GM18502 (cell line): ENCODE measurements around the gene EML6.

ENCODE experiments used
- ATAC-seq: cut with Tn5 transposase; IDR thresholded peaks from one replicate; pipeline ENCODE4 v1.9.1; 2021; ENCODE audit warnings: mild to moderate bottlenecking; ENCODE audit not compliant: unreplicated experiment, poor library complexity

Gene EML6

DNA sequence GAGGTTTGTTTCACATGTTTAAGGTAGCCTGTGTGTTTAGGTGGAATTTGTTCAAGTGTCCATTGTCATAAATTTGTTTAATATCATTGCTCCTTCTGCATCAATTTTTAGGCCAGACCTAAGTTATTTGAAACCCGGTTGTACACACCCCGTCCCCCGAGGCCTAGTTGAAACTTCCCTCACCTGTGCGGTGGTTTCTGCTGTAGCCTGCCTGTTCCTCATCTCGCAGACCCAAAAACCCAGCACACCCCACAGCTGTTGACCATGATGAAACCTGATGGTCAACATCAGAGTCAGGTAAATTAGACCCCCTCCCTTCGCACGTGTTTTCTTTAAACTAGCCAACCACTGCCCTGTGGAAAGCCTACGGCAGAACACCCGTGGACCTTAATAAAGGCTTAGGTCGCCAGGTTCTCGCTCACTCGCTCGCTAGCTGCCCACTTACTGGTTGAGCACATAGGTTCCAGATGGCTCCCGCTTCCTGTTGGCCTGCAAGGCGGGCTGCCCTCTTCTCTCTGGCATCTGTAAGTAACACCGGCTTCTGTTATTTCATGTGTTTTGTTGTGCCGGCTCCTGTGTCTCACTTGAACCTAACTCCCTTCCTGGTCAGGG, 64.4 kb downstream of the EML6 start:
- no peak for ATAC-seq

DNA sequence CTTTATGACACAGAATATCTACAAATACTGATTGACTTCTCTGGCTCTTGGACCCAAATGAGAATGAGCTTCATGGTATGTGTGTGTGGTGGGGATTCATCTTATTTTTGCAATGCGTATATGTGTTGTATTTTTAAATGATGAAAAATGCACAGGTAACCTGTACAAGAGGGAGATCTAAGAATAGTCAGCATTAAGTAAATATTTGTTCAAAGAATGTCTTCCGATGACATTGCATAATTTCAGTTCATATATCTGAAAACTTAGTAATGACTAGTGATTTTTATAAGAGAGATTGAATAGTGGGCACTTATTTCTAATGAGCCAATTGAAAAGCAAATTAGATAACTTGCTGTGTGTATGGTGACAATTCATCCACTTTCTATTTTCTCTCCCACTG, 66.4 kb downstream of the EML6 start:
- ATAC-seq = no peak

DNA sequence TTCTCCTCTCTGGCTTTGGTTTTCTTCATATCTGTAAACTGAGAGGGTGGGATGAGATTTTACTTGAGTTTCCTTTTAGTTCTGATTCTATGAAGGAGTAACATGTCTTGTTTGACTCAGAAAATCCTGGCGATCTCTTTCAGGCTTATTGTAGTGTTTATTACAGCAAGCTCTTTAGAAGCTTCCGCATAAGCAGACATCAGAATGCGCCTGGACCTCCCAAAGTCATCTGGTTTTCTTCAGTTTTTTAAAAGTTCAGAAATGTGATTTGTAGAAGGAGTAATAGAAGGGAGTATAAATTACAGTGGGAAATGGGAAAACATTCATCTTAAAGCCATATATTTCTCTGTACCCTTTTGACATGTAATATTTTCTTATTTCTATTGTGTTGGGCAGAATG, 68.4 kb downstream of the EML6 start:
- ATAC-seq = no peak

DNA sequence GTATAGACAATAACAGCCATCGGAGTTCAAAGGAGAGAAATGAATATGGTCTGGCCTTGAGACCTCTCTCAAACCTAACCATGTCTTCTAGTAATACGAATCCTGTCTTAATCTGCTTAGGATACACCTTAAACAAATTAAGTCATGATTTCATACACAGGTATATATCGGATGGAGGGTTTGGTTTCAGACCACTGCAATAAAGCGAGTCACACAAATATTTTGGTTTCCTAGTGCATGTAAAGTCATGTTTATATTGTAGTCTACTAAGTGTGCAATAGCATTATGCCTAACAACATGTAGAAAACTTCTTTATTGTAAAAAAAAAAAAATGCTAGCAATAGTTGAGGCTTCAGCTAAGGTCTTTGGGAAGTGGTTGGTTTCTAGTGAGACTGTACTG, 73.8 kb downstream of the EML6 start:
- ATAC-seq = no peak

DNA sequence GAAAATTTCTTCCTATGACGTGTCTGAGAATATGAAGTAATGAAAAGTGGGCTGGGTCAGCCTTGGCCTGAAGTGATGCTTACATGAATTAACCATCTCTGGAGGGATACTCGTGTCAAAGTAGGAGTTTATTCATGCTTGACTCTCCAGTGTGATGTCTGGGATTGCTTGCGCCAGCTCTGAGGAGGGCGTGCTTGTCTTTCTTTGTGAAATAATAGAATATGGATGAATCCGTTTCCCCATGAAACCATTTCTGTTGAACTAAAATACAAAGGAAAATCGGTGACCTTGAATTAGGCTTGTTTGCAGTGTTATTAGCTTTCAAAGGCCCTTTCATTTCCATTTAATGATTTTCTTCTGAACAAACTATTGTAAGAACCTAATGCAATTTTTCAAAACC, 77.9 kb downstream of the EML6 start:
- no peak for ATAC-seq

DNA sequence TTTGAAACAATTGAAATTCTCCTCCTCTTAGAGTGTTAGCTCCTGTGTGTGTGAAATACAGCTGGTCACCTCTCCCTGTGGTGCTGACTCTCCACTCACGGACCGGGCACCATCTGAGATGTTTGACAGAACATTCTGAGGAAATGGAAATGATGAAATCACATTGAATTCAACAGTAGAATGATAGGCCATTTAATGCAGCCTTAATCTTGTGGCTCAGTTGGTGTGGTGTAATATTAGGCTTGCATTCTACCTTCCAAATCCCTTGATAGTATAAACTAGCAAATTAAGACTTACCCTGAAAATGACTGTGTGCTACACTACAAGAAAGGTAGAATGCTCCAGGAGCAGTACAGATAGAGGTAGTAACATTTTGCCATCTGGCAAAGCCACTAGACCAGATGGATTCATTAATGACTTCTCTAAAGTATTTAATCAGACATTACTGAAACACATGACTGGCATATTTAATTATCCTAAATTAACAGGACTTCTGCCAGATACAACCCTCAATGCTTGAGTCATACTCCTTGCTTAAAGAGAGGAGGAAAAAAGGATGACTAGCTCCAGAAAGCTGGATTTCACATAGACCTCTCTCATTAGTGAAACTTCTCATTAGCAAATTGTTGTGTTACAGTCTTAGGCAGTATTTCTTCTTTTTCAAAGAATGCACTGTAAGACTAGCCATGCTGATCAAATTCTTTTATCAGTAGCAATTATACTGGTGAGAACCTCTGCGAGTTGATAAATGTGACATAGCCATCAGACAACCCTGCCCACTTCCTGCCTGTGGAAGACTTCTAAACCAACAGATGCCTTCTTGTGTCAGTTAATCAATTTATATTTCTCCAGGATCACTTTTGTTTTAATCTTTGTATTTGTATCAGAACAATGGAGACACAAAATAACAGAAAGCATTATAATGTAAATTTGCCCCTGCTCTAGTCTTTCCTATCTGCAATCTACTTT, 80.6 kb downstream of the EML6 start:
- no peak for ATAC-seq

DNA sequence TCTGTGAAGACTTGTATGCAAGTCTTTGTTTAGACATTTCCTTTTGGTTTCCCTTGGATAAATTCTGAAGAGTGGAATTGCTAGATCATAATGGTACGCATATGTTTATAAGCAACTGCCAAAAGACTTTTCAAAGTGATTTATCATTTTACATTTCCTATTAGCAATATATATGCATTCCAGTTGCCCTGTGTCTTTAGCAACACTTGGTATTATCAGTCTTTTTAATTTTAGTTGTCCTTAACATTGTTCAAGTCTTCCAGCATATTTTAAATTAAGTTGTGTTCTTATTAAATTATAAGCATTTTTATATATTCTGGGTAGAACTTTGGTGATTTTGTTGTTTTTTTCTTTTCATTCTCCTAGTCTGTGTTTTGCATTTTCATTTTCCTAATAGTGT, 81.8 kb downstream of the EML6 start:
- no peak for ATAC-seq

DNA sequence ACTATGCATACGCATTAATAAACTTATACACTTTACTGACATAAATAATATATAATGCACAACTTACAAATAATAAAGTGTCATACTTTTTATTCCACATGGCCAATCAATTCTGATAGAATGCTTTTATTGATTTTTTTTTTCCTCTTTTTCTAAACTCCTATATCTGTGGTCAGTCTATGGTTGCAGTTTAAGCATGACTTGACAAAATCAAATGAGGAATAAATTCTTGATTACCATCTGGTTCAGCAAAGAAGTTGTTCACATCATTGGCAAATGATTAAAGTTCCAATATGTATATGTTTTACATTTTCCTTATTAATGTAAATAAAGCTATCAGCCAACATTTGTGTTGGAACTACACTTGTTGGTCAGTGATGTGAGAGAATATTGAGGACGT, 83.5 kb downstream of the EML6 start:
- no peak for ATAC-seq

DNA sequence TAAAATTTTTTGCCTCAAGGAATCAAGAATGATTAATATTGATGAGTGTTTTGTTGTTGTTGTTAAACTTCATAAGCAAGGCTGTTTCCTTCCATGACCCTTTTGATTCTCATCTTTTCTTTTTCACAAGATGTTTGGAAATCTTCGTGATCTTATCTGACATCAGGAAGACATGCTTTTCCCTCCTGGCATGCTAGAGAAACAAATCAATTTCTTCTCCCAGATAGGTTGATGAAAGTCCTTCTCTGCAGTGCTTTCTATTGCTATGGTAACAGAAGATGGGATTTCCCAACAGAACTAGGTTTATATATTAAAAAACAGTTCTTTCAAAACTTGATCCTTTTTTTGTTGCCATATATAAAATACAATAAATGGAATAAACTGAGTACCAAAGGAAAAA, 85.2 kb downstream of the EML6 start:
- no peak for ATAC-seq

DNA sequence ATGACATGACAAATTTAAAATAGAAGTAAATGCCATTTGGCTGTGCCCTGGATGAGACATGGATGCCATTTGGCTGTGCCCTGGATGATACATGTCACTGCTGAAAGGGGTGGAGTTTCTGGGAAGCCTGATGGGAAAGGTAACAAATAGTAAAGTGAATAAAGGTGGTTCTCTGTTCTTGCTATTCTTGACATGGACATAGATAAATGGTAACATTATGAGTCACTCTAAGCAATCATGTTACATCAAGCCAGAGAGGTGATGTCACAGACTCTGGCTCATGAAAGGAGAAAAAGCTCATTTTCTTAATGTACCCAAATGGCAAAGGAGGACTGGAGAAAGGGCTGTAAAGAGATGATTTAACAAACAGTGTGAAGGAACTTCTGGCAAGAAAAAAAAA, 86.4 kb downstream of the EML6 start:
- ATAC-seq = no peak

DNA sequence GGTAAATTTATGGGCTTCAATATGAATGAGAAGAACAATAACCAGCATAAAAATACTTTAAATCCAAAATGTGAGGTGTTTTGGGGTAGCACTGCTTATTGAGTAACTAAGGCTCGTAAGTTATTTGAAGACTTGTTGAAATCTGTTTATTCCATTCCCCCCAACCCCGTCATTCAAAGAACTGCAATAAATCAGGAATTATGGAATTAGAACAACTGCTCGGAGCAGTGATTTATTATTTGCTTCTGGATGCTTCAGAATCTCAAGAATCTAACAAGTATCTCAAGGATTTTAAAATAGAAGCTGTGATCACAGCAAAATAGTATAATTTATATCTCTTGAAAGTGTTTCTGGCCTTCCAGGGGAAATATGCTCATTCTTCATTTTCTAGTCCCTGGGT, 86.8 kb downstream of the EML6 start:
- ATAC-seq = no peak

DNA sequence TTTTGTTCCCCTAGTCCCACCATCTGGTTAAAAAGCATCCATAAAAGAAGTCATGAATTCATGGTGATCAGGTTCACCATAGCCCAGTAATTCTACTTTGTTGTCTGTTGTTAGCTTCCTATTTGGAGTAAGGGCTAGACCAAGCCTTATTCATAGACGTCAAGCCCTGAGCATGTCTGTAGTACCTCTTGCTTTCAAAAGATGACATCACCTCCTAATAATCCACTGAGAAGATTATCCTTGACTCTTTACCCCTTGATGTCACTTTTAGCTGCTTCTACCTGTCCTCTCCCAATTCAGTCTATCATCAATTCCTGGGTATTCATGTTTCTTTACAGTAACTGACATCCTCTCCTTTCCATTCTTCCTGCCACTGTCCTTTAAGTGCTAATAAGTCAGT, 90.1 kb downstream of the EML6 start:
- no peak for ATAC-seq

DNA sequence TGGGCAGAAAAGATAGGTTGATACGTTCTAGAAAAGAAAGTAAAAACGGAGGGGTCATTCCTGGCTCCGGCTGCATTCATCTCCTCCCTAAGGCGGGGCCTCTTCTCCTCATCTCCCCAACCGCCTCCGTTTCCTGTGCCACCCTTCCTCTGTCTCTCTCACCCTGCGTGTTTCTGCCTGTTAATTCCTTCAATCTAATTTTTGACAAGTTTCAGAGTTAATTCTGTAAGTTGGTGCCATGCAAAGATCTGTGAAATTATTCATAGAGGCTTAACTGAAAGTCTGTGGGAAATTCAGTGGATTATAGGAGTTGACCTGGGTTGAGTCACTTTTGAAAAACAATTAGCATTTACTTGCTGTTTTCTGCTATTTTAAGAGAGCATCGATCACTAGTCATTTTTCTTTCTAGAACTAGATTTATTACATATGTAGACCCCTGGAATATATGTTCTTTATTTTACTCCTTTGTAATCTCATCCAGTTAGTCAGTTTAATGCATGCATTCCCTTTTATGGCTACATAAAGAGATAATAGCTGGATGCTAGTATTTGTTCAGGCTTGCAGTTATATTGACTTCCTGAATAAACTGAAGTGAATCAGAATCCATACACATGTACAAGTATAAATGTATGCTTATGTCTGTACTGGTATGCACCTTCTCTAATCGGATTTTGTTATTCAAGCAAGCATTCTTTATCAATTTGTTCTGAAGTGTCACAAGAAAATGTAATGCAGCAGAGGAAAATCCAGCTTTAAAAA, 91.1 kb downstream of the EML6 start:
- ATAC-seq = no peak

DNA sequence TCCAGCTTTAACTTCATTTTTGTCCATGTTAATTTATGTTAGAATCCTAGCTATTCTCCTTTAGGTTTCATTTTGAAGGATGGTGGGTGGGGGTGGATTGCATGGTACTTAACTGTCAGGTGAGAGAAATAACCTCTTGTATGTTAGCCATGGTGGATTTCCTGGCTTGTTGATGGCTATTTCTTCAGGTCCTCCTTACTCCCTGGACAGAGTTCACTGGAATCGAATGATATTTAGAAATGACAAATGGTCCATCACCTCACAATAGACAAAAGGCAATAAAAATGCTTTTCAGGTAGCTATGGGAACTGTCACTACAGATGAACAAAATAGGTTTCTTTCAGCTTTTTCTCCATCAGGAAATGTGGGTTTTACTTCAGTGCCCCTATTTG, 91.7 kb downstream of the EML6 start:
- ATAC-seq = no peak

DNA sequence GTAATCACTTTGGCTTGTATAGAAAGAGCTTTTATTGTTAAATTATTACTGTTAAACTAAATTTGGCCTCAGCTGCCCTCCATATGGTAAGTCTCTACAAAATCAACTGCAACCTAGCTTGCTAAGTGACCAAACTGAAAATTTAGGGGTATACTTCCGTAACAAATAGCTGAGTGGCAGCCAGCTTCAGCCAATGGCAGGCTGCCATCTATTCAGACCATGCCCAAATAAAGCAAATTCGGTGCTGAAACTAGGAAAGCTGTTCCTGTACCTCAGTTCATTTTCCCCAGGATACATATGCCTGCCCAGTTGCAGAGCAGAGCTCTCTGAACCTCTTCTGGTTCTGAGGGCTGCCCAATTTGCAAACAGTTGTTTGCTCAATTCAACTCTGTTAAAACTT, 94.8 kb downstream of the EML6 start:
- no peak for ATAC-seq

DNA sequence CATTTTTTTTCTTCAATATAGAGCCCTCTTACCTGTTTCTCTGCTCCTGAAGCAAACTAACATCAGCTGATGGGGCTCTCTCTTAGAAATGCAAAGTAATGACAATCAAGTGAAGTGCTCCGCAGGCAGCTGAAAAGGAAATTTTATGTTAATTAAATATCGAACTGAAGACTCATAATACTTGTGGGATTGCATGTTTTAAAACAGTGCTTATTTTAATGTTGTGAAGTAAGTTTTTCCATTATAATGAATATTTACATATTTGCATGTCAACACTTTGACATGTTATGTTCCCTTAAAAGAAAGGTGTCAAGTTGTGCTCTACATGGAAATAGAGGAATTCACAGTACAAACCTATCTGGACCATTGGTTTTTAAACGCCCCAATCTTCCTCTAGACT, 97.1 kb downstream of the EML6 start:
- ATAC-seq = no peak

DNA sequence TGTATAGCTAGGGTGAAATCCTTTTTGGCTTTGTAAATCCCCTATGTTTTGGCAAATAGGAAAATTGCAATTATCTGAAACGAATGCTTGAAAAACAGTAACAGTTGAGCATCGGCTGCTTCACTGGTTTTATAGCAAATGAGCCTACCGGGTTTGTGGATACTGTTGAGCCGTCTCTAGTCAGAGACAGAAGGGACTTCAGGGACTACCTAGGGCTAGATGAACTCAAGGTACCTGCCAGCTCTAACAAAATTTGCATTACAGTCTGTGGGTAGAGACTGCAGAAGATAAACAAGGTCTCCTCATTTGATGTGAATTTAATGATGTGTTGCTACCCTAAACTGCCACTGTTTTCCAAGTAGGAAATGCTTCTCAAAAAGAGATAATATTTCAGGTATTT, 101.1 kb downstream of the EML6 start:
- no peak for ATAC-seq

DNA sequence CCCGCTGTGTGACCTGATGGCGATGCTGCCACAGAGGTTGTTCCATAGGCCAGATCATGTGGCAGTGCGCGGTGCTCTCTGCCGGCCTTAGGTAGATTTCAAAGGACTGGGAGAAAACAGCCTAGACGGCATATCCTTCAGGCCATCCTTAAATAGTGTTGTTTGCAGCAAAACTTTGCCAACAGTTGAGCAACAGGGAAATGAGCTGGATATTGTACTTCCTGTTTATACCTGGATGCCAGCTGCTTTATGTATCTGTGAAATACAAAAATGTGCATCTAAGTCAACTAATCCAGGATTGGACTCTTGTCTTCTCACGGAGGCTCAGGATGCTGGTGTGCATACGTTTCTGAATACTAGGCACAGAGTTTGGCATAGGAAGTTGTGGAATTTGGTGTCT, 107.1 kb downstream of the EML6 start:
- ATAC-seq = no peak

DNA sequence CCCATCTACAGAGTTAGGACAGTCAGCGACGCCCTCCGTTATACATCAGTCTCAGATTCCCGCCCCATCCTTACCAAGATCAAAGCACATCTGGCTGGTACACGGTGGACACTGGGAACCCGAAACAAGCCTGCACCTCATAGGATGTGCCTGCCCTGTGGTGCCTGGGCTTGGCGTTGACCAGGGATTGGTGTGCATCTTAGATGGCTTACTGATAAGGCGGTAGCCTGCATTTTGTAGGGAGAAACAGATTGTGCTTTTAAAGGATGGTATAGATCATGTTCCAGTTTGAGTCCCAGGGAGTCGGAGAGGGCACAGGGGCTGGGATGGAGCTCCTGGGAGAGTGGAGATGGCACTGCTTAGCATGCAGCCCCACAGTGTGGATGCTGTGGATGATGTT, 108.0 kb downstream of the EML6 start:
- ATAC-seq = no peak

DNA sequence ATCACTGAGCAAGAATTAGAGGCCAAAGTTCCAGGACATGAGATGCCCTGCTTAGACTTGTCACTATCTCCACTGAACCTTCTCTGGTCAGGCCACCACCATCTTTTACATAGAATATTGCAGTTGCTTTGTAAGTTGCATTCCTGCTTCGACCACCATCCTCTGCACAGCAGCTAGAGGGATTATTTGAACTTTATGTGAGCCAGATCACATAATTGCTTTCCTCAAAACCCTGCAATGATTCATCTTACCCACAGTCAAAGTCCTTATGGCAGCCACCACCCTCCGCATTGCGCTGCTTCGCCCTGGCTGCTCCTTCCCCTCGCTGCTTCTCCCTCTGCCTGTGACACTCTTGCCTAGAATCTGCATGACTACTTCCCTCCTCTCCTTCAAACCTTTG, 111.3 kb downstream of the EML6 start:
- ATAC-seq = no peak

DNA sequence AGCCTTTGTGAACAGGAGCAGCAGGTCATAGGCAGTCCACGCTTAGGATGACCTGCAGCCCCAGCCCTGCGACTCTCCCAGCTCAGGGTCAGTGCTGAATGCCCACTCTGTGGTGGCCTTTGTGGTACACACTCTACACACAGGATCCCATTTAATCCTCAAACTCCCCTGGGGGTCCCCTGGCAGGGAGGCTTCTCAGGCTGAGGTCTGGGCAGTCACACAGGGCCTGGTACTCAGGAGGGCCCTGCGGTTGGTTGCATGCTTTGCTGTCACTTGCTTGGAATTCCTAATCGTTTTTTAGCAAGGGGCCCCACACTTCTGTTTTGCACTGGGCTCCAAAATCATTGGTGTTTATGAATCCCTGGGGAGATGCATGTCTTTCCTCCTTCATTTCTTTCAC, 113.0 kb downstream of the EML6 start:
- no peak for ATAC-seq
